GM23248 (cell line): ENCODE measurements around the gene PGAP3. TPM values are rescaled to one million over a fixed set of nuclear protein-coding genes. Genes with fewer than 3 reads are reported as not detected.

Experiments
- DNase-seq: peaks from one replicate; pipeline ENCODE4 v3.0.0-alpha.2; 2015
- H2AFZ ChIP-seq: fragments of 200-600 bp; sonication (generic); 2 replicates; pipeline ENCODE4 v1.6.1; 2016; ENCODE audit warnings: antibody characterized with exemption
- H3F3A ChIP-seq: fragments of 200-600 bp; sonication (generic); 2 replicates; pipeline ENCODE4 v1.6.1; 2016; ENCODE audit warnings: mild to moderate bottlenecking, antibody characterized with exemption, mixed run types; ENCODE audit not compliant: insufficient read depth
- H3K27ac ChIP-seq: fragments of 200-600 bp; sonication (generic); 2 replicates; pipeline ENCODE4 v1.5.1; 2016; ENCODE audit warnings: mild to moderate bottlenecking
- H3K27me3 ChIP-seq: fragments of 200-600 bp; sonication (generic); replicated peaks from 2 replicates; pipeline ENCODE4 v1.6.1; 2016; ENCODE audit warnings: mild to moderate bottlenecking; ENCODE audit not compliant: insufficient read depth
- H3K36me3 ChIP-seq: fragments of 200-600 bp; sonication (generic); 2 replicates; pipeline ENCODE4 v1.6.1; 2016; ENCODE audit warnings: low read depth, mild to moderate bottlenecking
- H3K4me1 ChIP-seq: fragments of 200-600 bp; sonication (generic); 2 replicates; pipeline ENCODE4 v1.6.1; 2016; ENCODE audit warnings: mild to moderate bottlenecking; ENCODE audit not compliant: insufficient read depth
- H3K4me2 ChIP-seq: fragments of 200-600 bp; sonication (generic); one replicate; pipeline ENCODE4 v1.6.1; 2016; ENCODE audit warnings: mild to moderate bottlenecking; ENCODE audit not compliant: unreplicated experiment
- H3K4me3 ChIP-seq: fragments of 200-600 bp; sonication (generic); 2 replicates; pipeline ENCODE4 v1.5.1; 2016; ENCODE audit warnings: mild to moderate bottlenecking
- H3K79me2 ChIP-seq: fragments of 200-600 bp; sonication (generic); 2 replicates; pipeline ENCODE4 v1.6.1; 2016; ENCODE audit warnings: mild to moderate bottlenecking; ENCODE audit not compliant: insufficient read depth
- H3K9ac ChIP-seq: fragments of 200-600 bp; sonication (generic); 2 replicates; pipeline ENCODE4 v1.6.1; 2016; ENCODE audit warnings: mild to moderate bottlenecking
- H3K9me2 ChIP-seq: fragments of 200-600 bp; sonication (generic); 2 replicates; pipeline ENCODE4 v1.6.1; 2016; ENCODE audit warnings: mixed run types, mild to moderate bottlenecking, moderate library complexity; ENCODE audit not compliant: insufficient read depth
- H3K9me3 ChIP-seq: fragments of 200-600 bp; sonication (generic); one replicate; pipeline ENCODE4 v1.6.1; 2017; ENCODE audit warnings: low read depth
- H4K20me1 ChIP-seq: fragments of 200-600 bp; sonication (generic); 2 replicates; pipeline ENCODE4 v1.6.0; 2016; ENCODE audit not compliant: insufficient read depth
- EZH2 ChIP-seq: fragments of 200-600 bp; sonication (generic); IDR thresholded peaks from 2 replicates; pipeline ENCODE4 v1.6.1; 2018; ENCODE audit warnings: antibody characterized with exemption, mild to moderate bottlenecking; ENCODE audit not compliant: insufficient read depth, poor library complexity, severe bottlenecking
- EZH2phosphoT487 ChIP-seq: fragments of 200-600 bp; sonication (generic); IDR thresholded peaks from 2 replicates; pipeline ENCODE4 v1.6.1; 2018; ENCODE audit warnings: antibody characterized with exemption, moderate library complexity, mild to moderate bottlenecking, low read depth; ENCODE audit not compliant: insufficient read depth
- WGBS, 2 experiments: methylation state at CpG; one replicate each; pipeline ENCODE4 v1.1.6; 2015 to 2017; ENCODE audit warnings: low lambda C conversion rate in 2 of 2, low coverage in 1 of 2; ENCODE audit errors: missing lambda C conversion rate in 2 of 2; 5-methylcytosine and 5-hydroxymethylcytosine counted together
- in situ Hi-C: fragments of 300-500 bp; cut with MboI; formaldehyde crosslinking; loops from 2 replicates; pipeline ENCODE4 v1.15.0; 2020
- polyA plus RNA-seq: library from polyadenylated mRNA; unstranded; fragments of >200 nt; fragmentation: Nextera tagmentation; extraction: Ambion mirVana; gene quantifications from 2 replicates; pipeline ENCODE4 v1.2.1, GENCODE V29; 2016
- total RNA-seq: library from RNA; depleted of rRNA; stranded (reverse); fragments of >200 nt; shearing (Covaris generic); gene quantifications from 2 replicates; pipeline ENCODE4 v1.2.3, GENCODE V29; 2014

Gene PGAP3
- total and polyA plus RNA-seq, 2 experiments from 2014 or later = 10.6 to 14.2 TPM

DNA sequence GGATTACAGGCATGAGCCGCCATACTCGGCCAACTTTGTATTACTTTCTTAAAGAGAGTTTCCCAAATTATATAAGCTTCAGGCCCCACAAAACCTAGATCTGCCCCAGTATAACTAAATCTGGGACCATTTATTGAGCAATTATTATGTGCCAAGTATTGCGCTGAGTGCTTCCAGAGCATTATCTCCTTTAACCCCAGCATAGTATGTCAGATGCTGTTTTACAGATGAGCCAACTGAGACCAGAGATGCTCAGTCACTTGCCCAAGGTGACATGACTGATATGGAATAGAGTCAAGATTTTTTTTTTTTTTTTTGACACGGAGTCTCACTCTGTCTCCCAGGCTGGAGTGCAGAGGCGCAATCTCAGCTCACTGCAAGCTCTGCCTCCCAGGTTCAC, 10.1 kb upstream of the PGAP3 start:
- no peak for DNase-seq
- no peaks in the 10 kb centered on the region for H3K9me3 ChIP-seq
- H3K27me3 ChIP-seq = no peaks in the 10 kb centered on the region
- H3K9ac ChIP-seq = no peak overlapping the region
- no peaks in the 10 kb centered on the region for H3F3A ChIP-seq
- H3K4me1 ChIP-seq = peaks cover 11% of the 10 kb centered on the region
- H3K9me2 ChIP-seq = no peaks in the 10 kb centered on the region
- H3K79me2 ChIP-seq = peaks cover 40% of the 10 kb centered on the region
- no peaks in the 10 kb centered on the region for H3K36me3 ChIP-seq
- no peak overlapping the region for H3K4me2 ChIP-seq
- in situ Hi-C loops = no loop called here
- 81 to 83% methylated on average over 5 of the region's 5 CpGs for WGBS, 2 experiments
- no peak overlapping the region for H2AFZ ChIP-seq
- no peaks in the 10 kb centered on the region for H4K20me1 ChIP-seq
- H3K4me3 ChIP-seq = no peak overlapping the region
- no peak for TF ChIP-seq EZH2
- TF ChIP-seq EZH2phosphoT487 = no peak
- no peak overlapping the region for H3K27ac ChIP-seq

DNA sequence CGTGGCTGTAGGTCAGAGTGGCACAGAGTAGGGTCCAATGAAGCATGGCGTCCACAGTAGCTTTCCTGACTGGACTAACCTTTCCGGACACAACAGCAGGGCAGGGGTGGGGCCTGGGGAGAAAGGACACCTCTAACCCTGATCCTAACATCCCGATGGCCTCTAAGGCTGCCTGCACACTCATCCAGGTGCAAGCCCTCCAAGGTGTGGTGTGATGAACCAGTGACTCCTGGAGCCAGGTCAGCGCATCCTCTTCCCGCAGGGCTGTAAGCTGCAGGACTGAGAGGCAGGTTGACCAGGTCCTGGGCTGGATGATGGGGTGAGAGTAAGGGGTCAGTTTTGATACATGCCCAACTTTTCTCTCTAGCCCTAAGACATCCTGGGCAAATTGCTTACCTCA, 8.9 kb upstream of the PGAP3 start:
- Histone ChIP-seq H3K9me2 (no peaks in the 10 kb centered on the region), H2AFZ (no peak overlapping the region), H3K9me3 (no peaks in the 10 kb centered on the region), H3K79me2 (peaks cover 29% of the 10 kb centered on the region), H3K27ac (no peak overlapping the region), H4K20me1 (no peaks in the 10 kb centered on the region), H3F3A (no peaks in the 10 kb centered on the region), H3K36me3 (no peaks in the 10 kb centered on the region), H3K27me3 (no peaks in the 10 kb centered on the region), H3K9ac (no peak overlapping the region), H3K4me2 (no peak overlapping the region), H3K4me3 (no peak overlapping the region), H3K4me1 (peaks cover 11% of the 10 kb centered on the region)
- in situ Hi-C loops = no loop called here
- WGBS, 2 experiments = 72 to 81% methylated on average over 6 of the region's 6 CpGs
- TF ChIP-seq EZH2phosphoT487 (no peak), EZH2 (no peak)
- no peak for DNase-seq

DNA sequence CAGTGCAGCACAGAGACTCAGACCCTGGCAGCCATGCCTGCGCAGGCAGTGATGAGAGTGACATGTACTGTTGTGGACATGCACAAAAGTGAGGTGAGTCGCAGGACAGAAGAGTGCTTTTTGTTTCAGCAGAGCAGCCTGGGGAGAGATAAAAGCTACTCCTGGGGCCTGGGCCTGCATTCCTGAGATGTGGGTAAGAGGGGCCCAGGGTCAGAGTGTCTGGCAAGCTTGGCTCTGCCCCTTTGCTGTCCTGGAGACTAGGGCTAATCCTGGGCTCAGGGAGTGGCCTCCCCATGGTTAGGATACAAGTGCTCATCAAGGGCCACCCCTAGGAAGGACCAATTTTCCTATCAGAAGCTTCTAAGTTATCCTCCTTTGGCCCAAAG, 7.2 kb upstream of the PGAP3 start:
- Histone ChIP-seq H3K4me1 (peaks cover 4% of the 10 kb centered on the region; the same call in 1 of the 2 replicates), H3K79me2 (peaks cover 13% of the 10 kb centered on the region), H3K9ac (no peak overlapping the region), H3K4me3 (no peak overlapping the region), H3F3A (no peaks in the 10 kb centered on the region), H3K9me2 (no peaks in the 10 kb centered on the region), H3K27me3 (no peaks in the 10 kb centered on the region), H4K20me1 (no peaks in the 10 kb centered on the region), H3K9me3 (no peaks in the 10 kb centered on the region), H3K36me3 (no peaks in the 10 kb centered on the region), H2AFZ (no peak overlapping the region), H3K4me2 (no peak overlapping the region), H3K27ac (no peak overlapping the region)
- no peak for DNase-seq
- 75 to 79% methylated on average over 2 of the region's 2 CpGs for WGBS, 2 experiments
- TF ChIP-seq EZH2 (no peak), EZH2phosphoT487 (no peak)
- in situ Hi-C loops = no loop called here

DNA sequence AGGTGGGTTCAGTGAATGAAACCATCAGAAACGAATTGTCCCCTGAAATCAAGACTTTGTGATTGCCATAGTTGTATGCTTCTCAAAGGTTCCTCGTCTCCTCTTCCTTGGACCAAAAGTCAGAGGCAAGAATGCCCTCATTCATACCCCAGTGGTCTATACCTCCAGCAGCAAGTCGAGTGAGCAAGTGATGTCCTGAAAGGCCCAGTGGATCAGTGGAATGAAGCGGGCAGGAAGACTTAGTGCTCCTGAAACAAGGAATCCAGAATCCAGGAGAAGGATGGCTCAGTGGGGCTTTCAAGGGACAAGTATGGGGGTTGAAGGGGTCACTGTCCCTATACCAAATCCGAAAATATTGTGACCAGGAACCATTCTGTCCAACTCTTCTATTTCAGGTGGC, 6.7 kb upstream of the PGAP3 start:
- Histone ChIP-seq H3F3A (no peaks in the 10 kb centered on the region), H3K4me3 (no peak overlapping the region), H3K27ac (no peak overlapping the region), H3K36me3 (no peaks in the 10 kb centered on the region), H3K9ac (no peak overlapping the region), H3K79me2 (peaks cover 8% of the 10 kb centered on the region; the same call in 1 of the 2 replicates), H3K4me1 (peaks cover 4% of the 10 kb centered on the region; the same call in 1 of the 2 replicates), H3K4me2 (no peak overlapping the region), H3K9me2 (no peaks in the 10 kb centered on the region), H4K20me1 (no peaks in the 10 kb centered on the region), H3K27me3 (no peaks in the 10 kb centered on the region), H3K9me3 (no peaks in the 10 kb centered on the region), H2AFZ (no peak overlapping the region)
- no peak for TF ChIP-seq EZH2phosphoT487
- no peak for TF ChIP-seq EZH2
- in situ Hi-C loops = no loop called here
- no peak for DNase-seq
- WGBS, 2 experiments = 81 to 90% methylated on average over 5 of the region's 5 CpGs

DNA sequence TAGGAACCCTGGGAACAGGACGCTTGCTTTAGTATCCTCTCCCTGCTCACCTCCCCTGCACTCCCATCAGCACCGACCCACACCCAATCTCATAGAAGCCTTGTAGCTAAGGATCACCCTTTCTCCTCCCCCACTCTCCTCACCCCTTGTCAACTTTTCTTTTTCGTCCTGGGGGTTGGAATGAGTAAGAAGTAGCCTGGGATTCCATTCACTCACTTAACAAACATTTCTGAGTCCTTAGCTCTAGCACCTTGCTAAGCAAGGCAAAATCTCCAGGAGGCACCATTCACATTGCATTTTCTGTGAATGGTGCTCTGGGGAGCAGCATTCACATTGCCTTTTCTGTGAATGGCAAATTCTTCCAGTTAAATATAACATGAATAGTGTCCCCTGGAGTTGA, 1.1 kb upstream of the PGAP3 start:
- peak overlapping the region; percentile 84; the same call in 1 of the 2 replicates for H3K9ac ChIP-seq
- H3K4me2 ChIP-seq = peak overlapping the region; percentile 100
- no peak overlapping the region for H3K27ac ChIP-seq
- peak overlapping the region; percentile 92 for H3K4me3 ChIP-seq
- H3K79me2 ChIP-seq = no peaks in the 10 kb centered on the region
- H3K36me3 ChIP-seq = no peaks in the 10 kb centered on the region
- no peak for TF ChIP-seq EZH2phosphoT487
- no peak for TF ChIP-seq EZH2
- H2AFZ ChIP-seq = peak overlapping the region; percentile 100
- no peak for DNase-seq
- in situ Hi-C loops = no loop called here
- 23 to 27% methylated on average over 3 of the region's 3 CpGs for WGBS, 2 experiments
- no peaks in the 10 kb centered on the region for H3K27me3 ChIP-seq
- H3K9me3 ChIP-seq = no peaks in the 10 kb centered on the region
- H4K20me1 ChIP-seq = no peaks in the 10 kb centered on the region
- peaks cover 8% of the 10 kb centered on the region for H3K4me1 ChIP-seq
- H3K9me2 ChIP-seq = peaks cover 8% of the 10 kb centered on the region; the same call in 1 of the 2 replicates
- peaks cover 22% of the 10 kb centered on the region for H3F3A ChIP-seq
